WTC11 (cell line): ENCODE measurements around the gene ATP6V1G1. TPM values are rescaled to one million over a fixed set of nuclear protein-coding genes. Genes with fewer than 3 reads are reported as not detected.

Experiments used
- ATAC-seq: fragments of 200-7000 bp; cut with Tn5 transposase; 2 replicates; pipeline ENCODE4 v1.10.0; 2021; ENCODE audit warnings: mild to moderate bottlenecking, moderate library complexity
- CTCF ChIA-PET: fragments of 300-600 bp; sonication (Branson Sonifier 250); formaldehyde crosslinking; loops from one replicate; lab custom pipeline; 2021; ENCODE audit warnings: antibody characterized with exemption; lab: Charles Lee
- POLR2A ChIA-PET: fragments of 350-600 bp; sonication (Branson Sonifier 250); formaldehyde crosslinking; loops from one replicate; lab custom pipeline; 2021; ENCODE audit warnings: antibody characterized with exemption; lab: Charles Lee
- DNase-seq: peaks from one replicate; pipeline ENCODE4 v3.0.0; 2021; ENCODE audit warnings: low spot score
- H3K27ac Mint-ChIP-seq: 2 replicates; pipeline ENCODE4 v1.8.0; 2021; ENCODE audit warnings: mixed read lengths
- H3K27me3 Mint-ChIP-seq: 2 replicates; pipeline ENCODE4 v1.8.0; 2021; ENCODE audit warnings: low read depth, mild to moderate bottlenecking, moderate library complexity, mixed read lengths
- H3K36me3 Mint-ChIP-seq: 2 replicates; pipeline ENCODE4 v1.8.0; 2021; ENCODE audit warnings: mixed read lengths
- H3K4me1 Mint-ChIP-seq: 2 replicates; pipeline ENCODE4 v1.8.0; 2022; ENCODE audit warnings: mixed read lengths
- H3K4me3 Mint-ChIP-seq: 2 replicates; pipeline ENCODE4 v1.8.0; 2021; ENCODE audit warnings: mild to moderate bottlenecking, moderate library complexity, mixed read lengths
- H3K9me3 Mint-ChIP-seq: 2 replicates; pipeline ENCODE4 v1.8.0; 2021; ENCODE audit warnings: mixed read lengths
- ATF3 ChIP-seq: sonication (generic); formaldehyde crosslinking; conservative IDR thresholded peaks from 2 replicates; pipeline ENCODE4 v1.8.1; 2022; ENCODE audit warnings: mild to moderate bottlenecking, missing genetic modification reagents
- ATF6 ChIP-seq: sonication (generic); formaldehyde crosslinking; IDR thresholded peaks from 2 replicates; pipeline ENCODE4 v1.8.1; 2023; ENCODE audit warnings: mild to moderate bottlenecking, missing genetic modification reagents
- CDX4 ChIP-seq: fragments of 250-450 bp; sonication (Bioruptor Pico); IDR thresholded peaks from 2 replicates; pipeline ENCODE4 v1.9.0; 2021; ENCODE audit warnings: moderate library complexity, mild to moderate bottlenecking, inconsistent platforms, borderline replicate concordance
- CREM ChIP-seq: sonication (generic); formaldehyde crosslinking; IDR thresholded peaks from 2 replicates; pipeline ENCODE4 v1.8.1; 2022; ENCODE audit warnings: mild to moderate bottlenecking, missing genetic modification reagents, moderate library complexity
- CTCF ChIP-seq: fragments of 200-600 bp; IDR thresholded peaks from 2 replicates; pipeline ENCODE4 v1.8.0; 2022; ENCODE audit warnings: antibody characterized with exemption
- E2F4 ChIP-seq: sonication (generic); formaldehyde crosslinking; IDR thresholded peaks from 2 replicates; pipeline ENCODE4 v1.8.1; 2022; ENCODE audit warnings: low read depth, mild to moderate bottlenecking, moderate library complexity, missing genetic modification reagents, borderline replicate concordance
- E2F5 ChIP-seq: sonication (generic); formaldehyde crosslinking; IDR thresholded peaks from 2 replicates; pipeline ENCODE4 v1.8.1; 2022; ENCODE audit warnings: mild to moderate bottlenecking, moderate library complexity, missing genetic modification reagents
- FOXK1 ChIP-seq: sonication (generic); formaldehyde crosslinking; IDR thresholded peaks from 2 replicates; pipeline ENCODE4 v1.8.0; 2022; ENCODE audit warnings: mild to moderate bottlenecking, moderate library complexity, missing genetic modification reagents
- JAZF1 ChIP-seq: fragments of 250-450 bp; sonication (Bioruptor Pico); IDR thresholded peaks from 2 replicates; pipeline ENCODE4 v1.9.0; 2021; ENCODE audit warnings: moderate library complexity, mild to moderate bottlenecking, inconsistent platforms
- NFE2L1 ChIP-seq: sonication (generic); formaldehyde crosslinking; IDR thresholded peaks from 2 replicates; pipeline ENCODE4 v1.8.1; 2023; ENCODE audit warnings: missing genetic modification reagents
- ZBTB43 ChIP-seq: sonication (generic); formaldehyde crosslinking; IDR thresholded peaks from 2 replicates; pipeline ENCODE4 v1.8.1; 2023; ENCODE audit warnings: mild to moderate bottlenecking, missing genetic modification reagents
- ZNF416 ChIP-seq: fragments of 250-450 bp; sonication (Bioruptor Pico); IDR thresholded peaks from 2 replicates; pipeline ENCODE4 v1.9.0; 2021; ENCODE audit warnings: mild to moderate bottlenecking, inconsistent platforms
- ZNF423 ChIP-seq: fragments of 250-450 bp; sonication (Bioruptor Pico); IDR thresholded peaks from 2 replicates; pipeline ENCODE4 v2.1.2; 2022; ENCODE audit warnings: mild to moderate bottlenecking, moderate library complexity
- ZNF532 ChIP-seq: fragments of 250-450 bp; sonication (Bioruptor Pico); IDR thresholded peaks from 2 replicates; pipeline ENCODE4 v1.9.0; 2021; ENCODE audit warnings: mild to moderate bottlenecking, borderline replicate concordance
- ZSCAN18 ChIP-seq: fragments of 250-450 bp; sonication (Bioruptor Pico); IDR thresholded peaks from 2 replicates; pipeline ENCODE4 v2.1.2; 2022; ENCODE audit warnings: mild to moderate bottlenecking, moderate library complexity
- total RNA-seq: library from RNA; stranded (reverse); gene quantifications from 3 replicates; pipeline ENCODE4 v1.2.3, GENCODE V29; 2021

The ATP6V1G1 gene
- total RNA-seq, 1 experiment from 2014 or later: 108 TPM

GRCh38 chr9:114570742-114571141, 16.8 kb upstream of the ATP6V1G1 start:
- peaks cover 7% of the 10 kb centered on the region; the same call in 1 of the 2 replicates for H3K4me1 Mint-ChIP-seq
- no peak overlapping the region for H3K4me3 Mint-ChIP-seq
- ChIA-PET POLR2A (interaction anchor here (0.9 kb wide), 1 partner anchor 17 kb away, joined by 4 read pairs; the partner anchor contains the start of gene ATP6V1G1), CTCF (interaction anchor here (2.5 kb wide), 1 partner anchor 33 kb away, joined by 6 read pairs; no protein-coding TSS in a partner anchor)
- DNase-seq: no peak
- no peak for TF ChIP-seq ZNF416
- no peak for TF ChIP-seq ZSCAN18 (CRISPR knock-in tag)
- no peak for TF ChIP-seq CREM (CRISPR knock-in tag)
- no peak for TF ChIP-seq E2F5 (CRISPR knock-in tag)
- no peak for TF ChIP-seq NFE2L1 (CRISPR knock-in tag)
- no peak for TF ChIP-seq ZNF532 (CRISPR knock-in tag)
- no peak for TF ChIP-seq ATF6 (CRISPR knock-in tag)
- no peak for TF ChIP-seq ZBTB43 (CRISPR knock-in tag)
- no peak for TF ChIP-seq CTCF
- H3K9me3 Mint-ChIP-seq: no peaks in the 10 kb centered on the region
- H3K36me3 Mint-ChIP-seq: no peaks in the 10 kb centered on the region
- H3K27me3 Mint-ChIP-seq: no peaks in the 10 kb centered on the region; the same call in 1 of the 2 replicates
- H3K27ac Mint-ChIP-seq: no peak overlapping the region
- no peak for ATAC-seq

GRCh38 chr9:114571391-114571790, 16.2 kb upstream of the ATP6V1G1 start:
- Mint-ChIP-seq H3K27ac (no peak overlapping the region), H3K9me3 (no peaks in the 10 kb centered on the region), H3K27me3 (no peaks in the 10 kb centered on the region; the same call in 1 of the 2 replicates), H3K36me3 (no peaks in the 10 kb centered on the region), H3K4me3 (no peak overlapping the region), H3K4me1 (peaks cover 10% of the 10 kb centered on the region; the same call in 1 of the 2 replicates)
- POLR2A ChIA-PET: interaction anchor here (0.9 kb wide), 1 partner anchor 16 kb away, joined by 4 read pairs; the partner anchor contains the start of gene ATP6V1G1
- DNase-seq (no peak), ATAC-seq (no peak)
- CTCF ChIA-PET: interaction anchor here (2.5 kb wide), 1 partner anchor 33 kb away, joined by 6 read pairs; no protein-coding TSS in a partner anchor
- TF ChIP-seq E2F4 (CRISPR knock-in tag) (no peak), CDX4 (no peak), ZNF423 (CRISPR knock-in tag) (no peak), ATF3 (CRISPR knock-in tag) (no peak), FOXK1 (CRISPR knock-in tag) (no peak), ZSCAN18 (CRISPR knock-in tag) (no peak), JAZF1 (no peak)
